ENCODE data around the gene HCN2.

- no peak for TF ChIP-seq CTCF (IDR thresholded peaks at IDR 0.05)
- no peak for TF ChIP-seq USF1 (CRISPR knock-in tag; IDR thresholded peaks at IDR 0.05)
- TF ChIP-seq TEAD4 (CRISPR knock-in tag; IDR thresholded peaks at IDR 0.05), result no peak
Measured at GRCh38 chr19:590750-591098, 1.0 kb downstream of the HCN2 start.

Data from WTC11 (cell line).